GM12801 (cell line): ENCODE results near the gene RAB22A.

Experiments used
- CTCF ChIP-seq: IDR thresholded peaks from one replicate; pipeline ENCODE4 v1.5.1; 2011; ENCODE audit warnings: control low read depth; ENCODE audit not compliant: insufficient read length; ENCODE audit errors: extremely low read depth

The RAB22A gene

GRCh38 chr20:58271606-58272351 lies 37.7 kb upstream of the RAB22A start:
- TF ChIP-seq CTCF: no peak

- no peak for TF ChIP-seq CTCF
Observed at GRCh38 chr20:58274384-58274783, 35.1 kb upstream of the RAB22A start.

DNA sequence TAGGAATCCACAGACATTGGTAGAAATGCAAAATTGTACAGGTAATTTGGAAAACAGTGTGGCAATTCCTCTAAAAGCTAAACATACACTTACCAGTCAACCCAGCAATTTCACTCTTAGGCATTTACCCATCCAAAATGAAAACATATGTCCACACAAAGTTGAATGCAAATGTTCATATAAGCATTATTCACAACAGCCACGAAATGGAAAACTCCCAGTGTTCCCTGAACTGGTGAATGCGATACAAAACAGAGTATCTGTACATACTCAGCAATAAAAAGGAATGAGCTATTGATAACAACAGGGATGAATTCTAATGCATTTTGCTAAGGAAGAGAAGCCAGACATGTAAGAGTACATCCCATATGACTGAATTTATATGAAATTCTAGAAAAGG lies 32.4 kb upstream of the RAB22A start:
- no peak for TF ChIP-seq CTCF

- no peak for TF ChIP-seq CTCF
Observed at GRCh38 chr20:58277578-58278472, 31.7 kb upstream of the RAB22A start.

DNA sequence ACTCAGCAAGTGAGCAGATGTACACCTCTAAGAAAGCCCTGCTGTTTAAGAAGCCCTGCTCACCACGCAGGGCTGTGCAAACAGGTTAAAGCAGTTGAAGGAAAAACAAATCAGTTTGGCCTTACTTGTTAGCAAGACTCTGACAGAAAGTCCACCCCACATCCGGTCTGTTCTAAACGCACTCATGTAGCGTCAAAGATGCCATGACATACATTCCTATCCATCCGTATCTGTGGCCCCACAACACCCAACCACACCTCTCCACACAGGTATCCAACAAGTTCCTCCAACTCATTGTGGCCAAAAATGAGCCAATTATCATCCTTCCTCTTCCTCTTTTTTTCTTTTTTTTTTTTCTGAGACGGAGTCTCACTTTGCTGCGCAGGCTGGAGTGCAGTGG lies 22.8 kb upstream of the RAB22A start:
- no peak for TF ChIP-seq CTCF

DNA sequence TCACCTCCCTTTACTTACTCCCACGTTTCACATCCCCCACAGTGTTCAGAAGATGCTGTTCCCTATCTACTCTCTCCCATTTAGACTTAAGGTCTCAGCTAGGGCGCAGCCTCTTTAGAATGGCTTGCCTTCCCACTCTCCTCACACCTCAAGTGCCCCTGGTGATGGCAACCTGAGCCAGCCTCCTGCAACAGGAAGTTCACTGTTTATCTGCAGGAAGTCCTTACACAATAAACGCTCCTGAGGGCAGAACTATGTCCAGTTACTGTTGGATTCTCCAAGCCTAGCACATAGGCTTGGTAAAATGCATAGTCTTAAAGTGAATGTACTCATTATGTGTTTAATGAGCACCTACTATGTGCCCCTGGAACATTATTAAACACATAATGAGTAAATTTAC lies 21.9 kb upstream of the RAB22A start:
- no peak for TF ChIP-seq CTCF

DNA sequence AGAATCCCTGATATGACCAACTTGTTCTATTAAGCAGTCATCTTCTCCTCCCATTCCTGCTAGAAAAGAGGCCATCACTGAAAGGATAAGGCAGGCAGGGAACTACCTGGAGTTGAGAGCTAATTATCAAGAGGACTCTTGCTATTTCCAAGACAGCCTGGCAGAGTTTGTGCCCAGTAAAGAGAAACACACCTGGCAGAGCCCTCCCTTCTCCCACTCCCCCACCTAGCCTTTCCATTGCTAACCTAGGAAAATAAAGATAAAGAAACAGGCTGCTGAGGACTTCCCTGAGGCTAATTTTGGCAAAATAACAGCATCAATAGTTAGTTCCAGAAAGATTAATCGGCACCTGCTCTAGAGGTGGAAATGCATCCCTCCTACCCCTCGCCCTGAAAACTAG lies 20.4 kb upstream of the RAB22A start:
- TF ChIP-seq CTCF: no peak
